ENCODE data around the gene ABI1.

The ABI1 gene

DNA sequence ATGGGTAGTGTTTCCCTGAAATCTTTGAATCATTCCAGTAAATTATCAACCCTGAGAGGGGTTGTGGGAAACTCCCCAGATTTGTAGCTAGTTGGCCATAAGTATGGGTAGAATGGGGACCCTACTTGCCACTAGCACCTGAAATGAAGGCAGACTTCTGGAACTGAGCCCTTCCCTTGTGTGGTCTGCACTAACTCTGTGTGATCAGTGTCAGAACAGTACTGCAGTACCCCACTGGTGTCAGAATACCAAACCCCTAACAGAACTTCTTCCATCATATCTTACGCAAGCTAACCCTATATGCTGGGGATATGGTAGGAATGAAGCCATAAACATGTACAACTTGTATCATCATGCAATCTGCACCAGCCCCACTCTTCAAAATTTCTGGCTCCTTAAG lies 50.8 kb downstream of the ABI1 start:
- TF ChIP-seq JUND (IDR thresholded peaks at IDR 0.05; ENCODE audit: low read depth), result no peak
- DNase-seq (ENCODE audit: low read depth in 1 of 2, low spot score in 1 of 2), result no peak
- in situ Hi-C loops (cut with HindIII; ENCODE audit: low pct_unique_long_range_greater_than_20kb, low sequenced_read_pairs), result no loop called here

DNA sequence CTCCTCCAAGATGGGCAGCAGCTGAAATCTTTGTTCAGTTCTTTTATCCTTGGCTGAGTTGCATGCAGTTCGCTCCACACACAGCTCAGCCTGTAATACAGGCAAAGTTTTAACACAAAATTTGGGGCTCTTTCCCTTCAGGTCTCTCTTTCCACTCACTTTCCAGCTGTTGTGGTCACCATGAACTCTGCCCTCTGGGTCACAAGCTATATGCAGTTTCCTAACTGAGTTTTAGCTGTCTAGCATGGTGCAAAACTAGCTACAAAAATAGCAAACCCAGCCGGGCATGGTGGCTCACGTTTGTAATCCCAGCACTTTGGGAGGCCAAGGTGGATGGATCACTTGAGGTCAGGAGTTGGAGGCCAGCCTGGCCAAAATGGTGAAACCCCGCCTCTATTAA lies 53.2 kb downstream of the ABI1 start:
- no peak for DNase-seq (ENCODE audit: low read depth in 1 of 2, low spot score in 1 of 2)
- no peak for TF ChIP-seq JUND (IDR thresholded peaks at IDR 0.05; ENCODE audit: low read depth)
- in situ Hi-C loops (cut with HindIII; ENCODE audit: low pct_unique_long_range_greater_than_20kb, low sequenced_read_pairs), result no loop called here

DNA sequence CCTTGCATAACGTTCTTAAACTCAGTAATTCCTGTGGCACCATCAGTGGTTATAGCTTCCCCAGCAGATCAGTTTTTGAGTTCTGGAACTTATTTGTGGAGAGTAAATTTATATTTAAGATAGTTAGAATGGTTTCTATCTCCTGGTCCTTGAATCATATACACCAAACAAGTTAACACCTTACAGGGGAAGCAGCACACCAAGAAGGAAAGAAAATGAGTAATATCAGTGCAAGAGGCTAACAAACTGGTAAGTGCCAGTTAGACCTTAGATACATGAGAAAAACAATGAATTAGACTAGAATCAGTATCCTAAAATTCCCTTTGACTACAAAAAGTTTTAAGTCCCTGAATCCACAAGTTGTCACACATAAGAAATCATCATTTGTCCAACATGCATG lies 54.2 kb downstream of the ABI1 start:
- no peak for DNase-seq (ENCODE audit: low read depth in 1 of 2, low spot score in 1 of 2)
- no peak for TF ChIP-seq JUND (IDR thresholded peaks at IDR 0.05; ENCODE audit: low read depth)
- in situ Hi-C loops (cut with HindIII; ENCODE audit: low pct_unique_long_range_greater_than_20kb, low sequenced_read_pairs), result no loop called here

DNA sequence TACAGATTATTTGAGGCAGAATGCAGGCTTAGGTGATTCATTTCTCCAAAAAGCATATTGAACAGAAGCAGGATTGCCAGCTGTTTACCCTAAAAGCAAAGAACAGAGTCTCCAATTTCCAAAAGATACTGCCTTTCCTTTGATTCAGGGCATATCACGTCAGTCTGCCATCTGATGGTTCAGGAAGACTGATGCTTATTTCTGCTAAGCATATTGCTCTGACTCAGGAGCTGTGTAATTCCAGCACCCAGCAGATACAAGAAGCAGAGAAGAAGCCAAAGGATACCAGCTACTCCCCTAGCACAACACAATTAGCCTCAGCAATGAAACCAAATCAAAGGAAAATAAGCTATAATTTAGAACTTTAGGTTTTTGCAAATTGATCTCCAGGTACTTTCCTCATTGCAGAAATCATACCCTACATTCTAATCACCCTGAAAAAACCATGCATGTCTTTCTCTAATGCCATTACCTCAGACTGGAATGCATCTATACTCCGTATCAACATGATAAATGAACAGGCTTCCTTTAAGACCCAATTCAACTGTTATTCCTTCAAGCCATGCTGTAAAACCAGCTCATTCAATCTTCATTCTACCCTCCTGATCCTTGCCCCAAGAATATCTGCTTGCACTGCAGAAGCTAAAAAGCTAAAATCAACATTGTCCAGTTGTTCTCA lies 55.1 kb downstream of the ABI1 start:
- DNase-seq (ENCODE audit: low read depth in 1 of 2, low spot score in 1 of 2), result no peak
- no peak for TF ChIP-seq JUND (IDR thresholded peaks at IDR 0.05; ENCODE audit: low read depth)
- in situ Hi-C loops (cut with HindIII; ENCODE audit: low pct_unique_long_range_greater_than_20kb, low sequenced_read_pairs), result no loop called here

DNA sequence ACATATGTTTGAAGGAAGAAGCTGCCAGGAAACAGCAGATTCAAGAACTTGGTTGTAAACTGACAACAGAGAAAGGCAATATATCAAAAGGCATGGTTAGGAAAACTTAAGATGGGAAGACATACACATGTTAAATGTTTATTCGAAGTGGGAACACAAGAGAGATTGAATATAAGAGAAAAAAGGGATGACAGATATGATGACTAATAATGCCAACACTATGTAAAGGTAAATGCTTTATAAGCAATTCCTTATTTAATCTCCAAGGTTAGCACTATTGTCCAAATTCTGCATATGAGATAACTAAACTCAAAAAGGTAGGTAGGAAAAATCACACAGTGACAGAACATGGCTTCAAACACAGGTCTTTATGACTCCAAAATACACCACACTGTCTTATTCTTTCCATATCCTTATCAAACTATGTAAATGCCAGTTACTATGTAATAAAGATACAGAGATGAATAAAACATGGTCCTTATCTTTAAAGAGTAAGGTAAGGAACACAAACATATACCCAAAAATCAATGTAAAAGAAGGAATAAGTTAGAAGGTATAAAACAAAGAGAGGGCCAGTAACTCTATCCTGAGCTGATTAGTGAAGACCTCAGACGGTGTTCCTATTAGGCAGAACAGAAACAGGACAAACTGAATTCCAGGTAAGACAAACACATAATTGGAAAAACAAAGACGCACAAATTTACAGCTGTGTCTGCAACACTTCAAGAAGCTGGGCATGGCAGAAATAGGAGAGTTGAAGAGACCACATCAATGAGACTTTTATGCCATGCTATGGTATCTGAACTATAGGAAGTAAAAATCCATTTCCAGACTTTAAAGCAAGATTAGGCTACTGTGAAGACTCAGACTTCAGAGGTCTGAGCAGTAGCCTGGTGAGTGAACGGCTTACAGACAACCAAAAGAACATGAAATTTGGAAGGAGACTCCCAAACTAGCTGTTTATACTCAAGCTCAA lies 56.1 kb downstream of the ABI1 start:
- no peak for DNase-seq (ENCODE audit: low read depth in 1 of 2, low spot score in 1 of 2)
- in situ Hi-C loops (cut with HindIII; ENCODE audit: low pct_unique_long_range_greater_than_20kb, low sequenced_read_pairs), result no loop called here
- TF ChIP-seq JUND (IDR thresholded peaks at IDR 0.05; ENCODE audit: low read depth), result no peak

DNA sequence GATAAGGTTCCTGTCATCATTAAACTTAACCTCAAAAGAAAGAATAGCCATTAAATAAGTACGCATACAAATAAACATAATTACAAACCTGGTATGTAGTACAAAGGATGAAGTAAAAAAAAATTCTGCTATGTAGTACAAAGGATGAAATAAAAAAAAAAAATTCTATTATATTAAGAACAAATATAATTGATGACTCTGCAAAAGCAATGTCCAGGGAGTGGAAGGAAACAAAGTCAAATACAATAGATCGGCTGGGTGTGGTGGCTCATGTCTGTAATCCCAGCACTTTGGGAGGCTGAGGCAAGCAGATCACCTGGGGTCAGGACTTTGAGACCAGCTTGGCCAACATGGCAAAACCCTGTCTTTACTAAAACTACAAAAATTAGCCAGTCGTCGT lies 56.9 kb downstream of the ABI1 start:
- DNase-seq (ENCODE audit: low read depth in 1 of 2, low spot score in 1 of 2), result no peak
- in situ Hi-C loops (cut with HindIII; ENCODE audit: low pct_unique_long_range_greater_than_20kb, low sequenced_read_pairs), result no loop called here
- no peak for TF ChIP-seq JUND (IDR thresholded peaks at IDR 0.05; ENCODE audit: low read depth)

DNA sequence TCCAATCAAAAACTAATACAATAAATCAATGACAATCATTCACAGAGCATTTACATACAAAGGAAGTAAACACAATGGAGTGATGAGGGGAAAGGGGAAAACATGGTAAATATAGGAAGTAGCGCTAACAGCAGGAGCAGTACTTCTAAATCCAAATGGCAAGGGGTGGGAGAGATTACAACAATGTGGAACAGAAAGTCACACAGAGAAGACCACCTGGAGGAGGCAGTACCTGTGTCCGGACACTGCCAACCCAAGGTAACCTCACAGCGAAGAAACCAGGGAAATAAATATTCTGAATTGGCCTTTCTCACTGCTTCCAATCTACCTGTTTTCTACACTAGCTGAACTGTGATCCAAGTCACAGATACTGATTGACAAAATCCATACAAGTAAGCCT lies 58.2 kb downstream of the ABI1 start:
- no peak for TF ChIP-seq JUND (IDR thresholded peaks at IDR 0.05; ENCODE audit: low read depth)
- in situ Hi-C loops (cut with HindIII; ENCODE audit: low pct_unique_long_range_greater_than_20kb, low sequenced_read_pairs), result no loop called here
- DNase-seq (ENCODE audit: low read depth in 1 of 2, low spot score in 1 of 2), result no peak

DNA sequence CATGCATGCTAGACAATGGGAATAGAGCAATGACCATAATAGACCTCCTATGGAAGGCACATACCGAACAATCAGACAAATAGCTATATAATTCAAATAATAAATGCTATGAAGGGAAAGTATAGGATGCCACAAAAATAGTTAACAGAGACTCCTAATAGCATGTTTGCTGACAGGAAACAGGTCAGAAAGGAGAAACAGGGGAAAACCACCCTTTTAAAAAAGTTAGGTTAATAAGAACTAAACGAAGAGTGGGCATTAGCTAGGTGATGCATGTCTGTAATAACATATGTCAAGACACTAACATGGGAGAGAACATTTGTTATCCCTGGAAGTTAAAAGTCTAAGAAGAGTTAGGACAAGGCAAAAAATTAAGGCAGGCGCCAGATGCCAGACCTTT lies 58.9 kb downstream of the ABI1 start:
- no peak for DNase-seq (ENCODE audit: low read depth in 1 of 2, low spot score in 1 of 2)
- no peak for TF ChIP-seq JUND (IDR thresholded peaks at IDR 0.05; ENCODE audit: low read depth)
- in situ Hi-C loops (cut with HindIII; ENCODE audit: low pct_unique_long_range_greater_than_20kb, low sequenced_read_pairs), result no loop called here

DNA sequence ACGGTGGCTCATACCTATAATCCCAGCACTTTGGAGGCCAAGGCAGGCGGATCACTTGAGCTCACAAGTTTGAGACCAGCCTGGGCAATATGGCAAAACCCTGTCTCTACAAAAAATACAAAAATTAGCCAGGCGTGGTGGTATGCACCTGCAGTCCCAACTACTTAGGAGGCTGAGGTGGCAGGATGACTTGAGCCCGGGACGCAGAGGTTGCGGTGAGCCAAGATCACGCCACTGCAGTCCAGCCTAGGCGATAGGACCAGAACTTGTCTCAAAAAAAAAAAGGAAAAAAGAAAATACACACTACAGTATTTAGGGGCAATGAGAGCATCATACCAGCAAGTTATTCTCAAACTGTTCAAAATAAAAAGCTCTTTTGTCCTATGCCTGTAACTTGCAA lies 59.5 kb downstream of the ABI1 start:
- in situ Hi-C loops (cut with HindIII; ENCODE audit: low pct_unique_long_range_greater_than_20kb, low sequenced_read_pairs), result no loop called here
- no peak for DNase-seq (ENCODE audit: low read depth in 1 of 2, low spot score in 1 of 2)
- TF ChIP-seq JUND (IDR thresholded peaks at IDR 0.05; ENCODE audit: low read depth), result no peak

DNA sequence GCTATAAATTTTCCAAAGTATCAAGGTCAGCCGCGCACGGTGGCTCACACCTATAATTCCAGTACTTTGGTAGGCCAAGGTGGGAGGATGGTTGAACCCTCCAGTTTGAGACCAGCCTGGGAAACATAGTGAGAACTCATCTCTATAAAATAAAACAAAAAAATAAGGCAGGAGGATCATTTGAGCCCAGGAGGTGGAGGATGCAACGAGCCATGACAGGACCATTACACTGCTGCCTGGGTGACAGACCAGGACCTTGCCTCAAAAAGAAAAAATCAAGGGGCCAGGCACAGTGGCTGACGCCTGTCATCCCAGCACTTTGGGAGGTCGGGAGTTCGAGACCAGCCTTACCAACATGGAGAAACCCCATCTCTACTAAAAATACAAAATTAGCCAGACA lies 60.3 kb downstream of the ABI1 start:
- no peak for DNase-seq (ENCODE audit: low read depth in 1 of 2, low spot score in 1 of 2)
- no peak for TF ChIP-seq JUND (IDR thresholded peaks at IDR 0.05; ENCODE audit: low read depth)
- in situ Hi-C loops (cut with HindIII; ENCODE audit: low pct_unique_long_range_greater_than_20kb, low sequenced_read_pairs), result no loop called here

DNA sequence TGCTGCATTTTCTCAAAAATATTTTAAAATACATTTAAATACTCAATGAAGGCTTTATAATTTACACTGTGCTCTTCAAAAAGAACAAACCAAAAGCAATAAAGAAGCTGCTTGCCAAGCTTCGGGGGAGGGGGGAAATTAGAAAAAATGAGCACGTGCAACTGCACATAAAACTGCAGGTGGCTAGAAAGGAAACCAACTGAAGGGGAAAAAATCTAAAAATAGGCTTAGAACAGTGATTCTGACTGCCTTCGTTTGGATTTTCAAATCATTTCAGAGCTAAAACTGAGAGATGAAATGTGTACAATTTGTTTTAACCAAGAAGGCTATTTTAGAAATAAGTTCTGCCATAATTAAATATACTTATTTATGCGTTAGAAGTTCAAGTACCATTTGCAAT lies 61.4 kb downstream of the ABI1 start:
- in situ Hi-C loops (cut with HindIII; ENCODE audit: low pct_unique_long_range_greater_than_20kb, low sequenced_read_pairs), result no loop called here
- DNase-seq (ENCODE audit: low read depth in 1 of 2, low spot score in 1 of 2), result no peak
- TF ChIP-seq JUND (IDR thresholded peaks at IDR 0.05; ENCODE audit: low read depth), result no peak

DNA sequence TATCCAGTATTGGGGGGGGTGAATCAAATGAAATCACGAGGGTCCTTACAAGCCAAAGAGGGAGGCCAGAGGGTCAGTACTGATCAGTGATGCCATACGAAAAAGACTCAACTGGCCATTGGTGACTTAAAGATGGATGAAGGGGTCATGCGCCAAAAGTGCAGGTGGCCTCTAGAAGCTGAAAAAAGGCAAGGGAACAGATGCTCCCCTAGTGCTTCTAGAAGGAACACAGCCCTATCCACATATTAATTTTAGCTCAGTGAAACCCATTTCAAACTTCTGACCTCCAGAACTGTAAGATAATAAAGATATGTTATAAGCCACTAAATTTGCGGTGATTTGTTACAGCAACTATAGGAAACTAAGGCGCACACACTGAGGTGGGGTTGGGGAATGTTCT lies 62.5 kb downstream of the ABI1 start:
- no peak for DNase-seq (ENCODE audit: low read depth in 1 of 2, low spot score in 1 of 2)
- in situ Hi-C loops (cut with HindIII; ENCODE audit: low pct_unique_long_range_greater_than_20kb, low sequenced_read_pairs), result no loop called here
- no peak for TF ChIP-seq JUND (IDR thresholded peaks at IDR 0.05; ENCODE audit: low read depth)

DNA sequence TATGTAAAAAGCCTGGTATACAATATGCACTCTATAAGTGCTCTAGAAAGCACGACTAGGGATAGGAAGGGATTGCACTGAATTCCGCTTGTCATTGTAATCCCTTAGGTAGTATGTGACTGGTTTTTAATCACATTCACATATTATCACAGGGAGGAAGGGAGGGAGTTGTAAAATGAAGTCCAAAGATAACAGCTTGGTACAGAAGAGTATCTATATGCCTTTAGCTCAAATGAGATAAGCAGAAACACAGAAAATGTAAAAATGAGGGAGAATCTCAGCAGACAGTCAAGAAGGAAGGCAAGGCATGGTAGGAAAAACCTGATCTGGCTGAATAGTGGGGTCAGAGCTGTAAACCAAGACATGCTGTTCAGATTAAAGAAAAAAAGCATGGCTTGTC lies 63.4 kb downstream of the ABI1 start:
- in situ Hi-C loops (cut with HindIII; ENCODE audit: low pct_unique_long_range_greater_than_20kb, low sequenced_read_pairs), result no loop called here
- TF ChIP-seq JUND (IDR thresholded peaks at IDR 0.05; ENCODE audit: low read depth), result no peak
- no peak for DNase-seq (ENCODE audit: low read depth in 1 of 2, low spot score in 1 of 2)

All from T47D (cell line).